ENCODE results near the gene SAMD5. TPM values are rescaled to one million over a fixed set of nuclear protein-coding genes. Genes with fewer than 3 reads are reported as not detected.
A peak's percentile ranks its signal among the peaks of the same experiment; 100 is the strongest.

SAMD5 gene
- total and polyA plus RNA-seq, 9 donors, result 1.8 to 5.8 (median 2.2) TPM

- peak; percentile 51 for DNase-seq
- Histone ChIP-seq H3K36me3 (ENCODE audit: control insufficient read depth, insufficient read depth, low read length) (no peaks in the 10 kb centered on the region), H3K27me3 (ENCODE audit: control insufficient read depth, insufficient read depth, low read length) (no peaks in the 10 kb centered on the region), H3K9me3 (replicated peaks; ENCODE audit: control insufficient read depth, low read depth, low read length) (peaks cover 2% of the 10 kb centered on the region), H3K4me1 (ENCODE audit: control insufficient read depth, insufficient read depth, low read length) (no peaks in the 10 kb centered on the region), H3K27ac (ENCODE audit: low read length) (no peak overlapping the region), H3K4me3 (ENCODE audit: low read length) (no peak overlapping the region)
- WGBS (ENCODE audit: insufficient coverage), result 29% methylated on average over 4 of the region's 6 CpGs
These were observed 53.2 kb downstream of the SAMD5 start for GRCh38 chr6:147561726-147562125.

GRCh38 chr6:147563472-147563871, 55.0 kb downstream of the SAMD5 start:
- Histone ChIP-seq H3K4me3 (ENCODE audit: low read length) (no peak overlapping the region), H3K36me3 (ENCODE audit: control insufficient read depth, insufficient read depth, low read length) (no peaks in the 10 kb centered on the region), H3K27ac (ENCODE audit: low read length) (no peak overlapping the region), H3K9me3 (replicated peaks; ENCODE audit: control insufficient read depth, low read depth, low read length) (no peaks in the 10 kb centered on the region), H3K4me1 (ENCODE audit: control insufficient read depth, insufficient read depth, low read length) (no peaks in the 10 kb centered on the region), H3K27me3 (ENCODE audit: control insufficient read depth, insufficient read depth, low read length) (no peaks in the 10 kb centered on the region)
- no CpG with 5 or more reads among the region's 2 CpGs for WGBS (ENCODE audit: insufficient coverage)
- DNase-seq, result no peak

GRCh38 chr6:147564556-147564955, 56.1 kb downstream of the SAMD5 start:
- H3K36me3 ChIP-seq (ENCODE audit: control insufficient read depth, insufficient read depth, low read length), result no peaks in the 10 kb centered on the region
- H3K4me1 ChIP-seq (ENCODE audit: control insufficient read depth, insufficient read depth, low read length), result no peaks in the 10 kb centered on the region
- H3K4me3 ChIP-seq (ENCODE audit: low read length), result no peak overlapping the region
- no peaks in the 10 kb centered on the region for H3K27me3 ChIP-seq (ENCODE audit: control insufficient read depth, insufficient read depth, low read length)
- DNase-seq, result peak; percentile 25
- no peaks in the 10 kb centered on the region for H3K9me3 ChIP-seq (replicated peaks; ENCODE audit: control insufficient read depth, low read depth, low read length)
- no peak overlapping the region for H3K27ac ChIP-seq (ENCODE audit: low read length)
- WGBS (ENCODE audit: insufficient coverage), result no CpG with 5 or more reads among the region's 1 CpG

GRCh38 chr6:147566244-147566898, 57.9 kb downstream of the SAMD5 start:
- Histone ChIP-seq H3K4me1 (ENCODE audit: control insufficient read depth, insufficient read depth, low read length) (no peaks in the 10 kb centered on the region), H3K4me3 (ENCODE audit: low read length) (no peak overlapping the region), H3K36me3 (ENCODE audit: control insufficient read depth, insufficient read depth, low read length) (no peaks in the 10 kb centered on the region), H3K27me3 (ENCODE audit: control insufficient read depth, insufficient read depth, low read length) (no peaks in the 10 kb centered on the region), H3K9me3 (replicated peaks; ENCODE audit: control insufficient read depth, low read depth, low read length) (no peaks in the 10 kb centered on the region), H3K27ac (ENCODE audit: low read length) (no peak overlapping the region)
- no CpG with 5 or more reads among the region's 3 CpGs for WGBS (ENCODE audit: insufficient coverage)
- peak; percentile 40 for DNase-seq

GRCh38 chr6:147567141-147567805, 58.8 kb downstream of the SAMD5 start:
- H3K4me1 ChIP-seq (ENCODE audit: control insufficient read depth, insufficient read depth, low read length), result no peaks in the 10 kb centered on the region
- DNase-seq, result peak; percentile 52
- H3K9me3 ChIP-seq (replicated peaks; ENCODE audit: control insufficient read depth, low read depth, low read length), result no peaks in the 10 kb centered on the region
- WGBS (ENCODE audit: insufficient coverage), result no CpG with 5 or more reads among the region's 3 CpGs
- no peak overlapping the region for H3K4me3 ChIP-seq (ENCODE audit: low read length)
- H3K36me3 ChIP-seq (ENCODE audit: control insufficient read depth, insufficient read depth, low read length), result no peaks in the 10 kb centered on the region
- no peak overlapping the region for H3K27ac ChIP-seq (ENCODE audit: low read length)
- H3K27me3 ChIP-seq (ENCODE audit: control insufficient read depth, insufficient read depth, low read length), result no peaks in the 10 kb centered on the region

- Histone ChIP-seq H3K36me3 (ENCODE audit: control insufficient read depth, insufficient read depth, low read length) (no peaks in the 10 kb centered on the region), H3K9me3 (replicated peaks; ENCODE audit: control insufficient read depth, low read depth, low read length) (no peaks in the 10 kb centered on the region)
These were observed 61.3 kb downstream of the SAMD5 start for GRCh38 chr6:147569788-147570187.

GRCh38 chr6:147570681-147571080, 62.2 kb downstream of the SAMD5 start:
- Histone ChIP-seq H3K4me1 (ENCODE audit: control insufficient read depth, insufficient read depth, low read length) (no peaks in the 10 kb centered on the region), H3K27ac (ENCODE audit: low read length) (no peak overlapping the region), H3K36me3 (ENCODE audit: control insufficient read depth, insufficient read depth, low read length) (no peaks in the 10 kb centered on the region), H3K4me3 (ENCODE audit: low read length) (no peak overlapping the region), H3K9me3 (replicated peaks; ENCODE audit: control insufficient read depth, low read depth, low read length) (no peaks in the 10 kb centered on the region), H3K27me3 (ENCODE audit: control insufficient read depth, insufficient read depth, low read length) (no peaks in the 10 kb centered on the region)
- DNase-seq, result no peak
- no CpG with 5 or more reads among the region's 2 CpGs for WGBS (ENCODE audit: insufficient coverage)

More at GRCh38 chr6:147569788-147570187, 61.3 kb downstream of the SAMD5 start:
- DNase-seq, result no peak
- no peaks in the 10 kb centered on the region for H3K27me3 ChIP-seq (ENCODE audit: control insufficient read depth, insufficient read depth, low read length)
- no peaks in the 10 kb centered on the region for H3K4me1 ChIP-seq (ENCODE audit: control insufficient read depth, insufficient read depth, low read length)
- 80% methylated on average over 1 of the region's 7 CpGs for WGBS (ENCODE audit: insufficient coverage)
- H3K4me3 ChIP-seq (ENCODE audit: low read length), result no peak overlapping the region
- no peak overlapping the region for H3K27ac ChIP-seq (ENCODE audit: low read length)

- DNase-seq, result peak; percentile 71
- Histone ChIP-seq H3K27me3 (ENCODE audit: control insufficient read depth, insufficient read depth, low read length) (no peaks in the 10 kb centered on the region), H3K4me3 (ENCODE audit: low read length) (no peak overlapping the region), H3K9me3 (replicated peaks; ENCODE audit: control insufficient read depth, low read depth, low read length) (no peaks in the 10 kb centered on the region), H3K27ac (ENCODE audit: low read length) (no peak overlapping the region), H3K4me1 (ENCODE audit: control insufficient read depth, insufficient read depth, low read length) (peaks cover 5% of the 10 kb centered on the region), H3K36me3 (ENCODE audit: control insufficient read depth, insufficient read depth, low read length) (no peaks in the 10 kb centered on the region)
These were observed 69.0 kb downstream of the SAMD5 start for GRCh38 chr6:147577488-147577887.

- Histone ChIP-seq H3K9me3 (replicated peaks; ENCODE audit: control insufficient read depth, low read depth, low read length) (no peaks in the 10 kb centered on the region), H3K27me3 (ENCODE audit: control insufficient read depth, insufficient read depth, low read length) (no peaks in the 10 kb centered on the region), H3K4me3 (ENCODE audit: low read length) (no peak overlapping the region), H3K36me3 (ENCODE audit: control insufficient read depth, insufficient read depth, low read length) (no peaks in the 10 kb centered on the region), H3K27ac (ENCODE audit: low read length) (no peak overlapping the region), H3K4me1 (ENCODE audit: control insufficient read depth, insufficient read depth, low read length) (peaks cover 8% of the 10 kb centered on the region)
- WGBS (ENCODE audit: insufficient coverage), result no CpG with 5 or more reads among the region's 2 CpGs
- DNase-seq, result no peak
These were observed 69.7 kb downstream of the SAMD5 start for GRCh38 chr6:147578159-147578558.

GRCh38 chr6:147578883-147579282, 70.4 kb downstream of the SAMD5 start:
- DNase-seq, result no peak
- Histone ChIP-seq H3K27me3 (ENCODE audit: control insufficient read depth, insufficient read depth, low read length) (no peaks in the 10 kb centered on the region), H3K4me1 (ENCODE audit: control insufficient read depth, insufficient read depth, low read length) (peaks cover 8% of the 10 kb centered on the region), H3K36me3 (ENCODE audit: control insufficient read depth, insufficient read depth, low read length) (no peaks in the 10 kb centered on the region), H3K27ac (ENCODE audit: low read length) (no peak overlapping the region), H3K9me3 (replicated peaks; ENCODE audit: control insufficient read depth, low read depth, low read length) (no peaks in the 10 kb centered on the region), H3K4me3 (ENCODE audit: low read length) (no peak overlapping the region)
- WGBS (ENCODE audit: insufficient coverage), result no CpG with 5 or more reads among the region's 2 CpGs

Measured in muscle of leg (tissue), 11 donors.